Brain microvascular endothelial cell (primary cell): Measurements from ENCODE around the gene IGF2BP3.

Experiments used
- DNase-seq: peaks from one replicate; pipeline ENCODE4 v3.0.0-alpha.2; 2020
- H3K27ac ChIP-seq: fragments of 250-450 bp; sonication (Bioruptor Pico); 2 replicates; pipeline ENCODE4 v1.5.1; 2020; ENCODE audit warnings: mild to moderate bottlenecking, moderate library complexity
- H3K27me3 ChIP-seq: fragments of 250-450 bp; sonication (Bioruptor Pico); replicated peaks from 2 replicates; pipeline ENCODE4 v1.5.1; 2020; ENCODE audit warnings: mild to moderate bottlenecking
- H3K36me3 ChIP-seq: fragments of 250-450 bp; sonication (Bioruptor Pico); replicated peaks from 2 replicates; pipeline ENCODE4 v1.5.1; 2020; ENCODE audit warnings: mild to moderate bottlenecking
- H3K4me3 ChIP-seq: 2 replicates; pipeline ENCODE4 v1.5.1; 2011; ENCODE audit warnings: low read depth, mild to moderate bottlenecking, control low read depth, low read length, moderate library complexity
- CTCF ChIP-seq: IDR thresholded peaks from 2 replicates; pipeline ENCODE4 v1.5.1; 2011; ENCODE audit warnings: low read depth, mild to moderate bottlenecking, moderate library complexity, low read length, control low read depth, inconsistent platforms; ENCODE audit errors: missing control alignments
- in situ Hi-C: cut with HindIII; loops from 2 replicates; pipeline ENCODE4 v1.10.0; 2017; ENCODE audit warnings: low sequenced_read_pairs, low pct_ligation_motif_present

IGF2BP3 gene

GRCh38 chr7:23292623-23293022 is 177.7 kb downstream of the IGF2BP3 start:
- no peak for TF ChIP-seq CTCF

GRCh38 chr7:23291957-23292560 is 178.2 kb downstream of the IGF2BP3 start:
- in situ Hi-C loops: no loop called here
- TF ChIP-seq CTCF: no peak
- no peak overlapping the region for H3K27ac ChIP-seq
- no peak overlapping the region for H3K4me3 ChIP-seq
- DNase-seq: no peak
- H3K36me3 ChIP-seq: no peaks in the 10 kb centered on the region
- no peaks in the 10 kb centered on the region for H3K27me3 ChIP-seq

More at GRCh38 chr7:23292623-23293022, 177.7 kb downstream of the IGF2BP3 start:
- in situ Hi-C loops: no loop called here
- Histone ChIP-seq H3K4me3 (no peak overlapping the region), H3K27ac (no peak overlapping the region), H3K36me3 (no peaks in the 10 kb centered on the region), H3K27me3 (no peaks in the 10 kb centered on the region)
- DNase-seq: no peak

GRCh38 chr7:23290993-23291392 is 179.3 kb downstream of the IGF2BP3 start:
- TF ChIP-seq CTCF: no peak
- H3K36me3 ChIP-seq: no peaks in the 10 kb centered on the region
- H3K27ac ChIP-seq: no peak overlapping the region
- in situ Hi-C loops: no loop called here
- DNase-seq: no peak
- no peaks in the 10 kb centered on the region for H3K27me3 ChIP-seq
- no peak overlapping the region for H3K4me3 ChIP-seq

- Histone ChIP-seq H3K27me3 (no peaks in the 10 kb centered on the region), H3K36me3 (no peaks in the 10 kb centered on the region), H3K27ac (no peak overlapping the region), H3K4me3 (no peak overlapping the region)
- no peak for TF ChIP-seq CTCF
- DNase-seq: no peak
- in situ Hi-C loops: no loop called here
Measured at GRCh38 chr7:23287612-23288011, 182.7 kb downstream of the IGF2BP3 start.

- H3K4me3 ChIP-seq: no peak overlapping the region
- in situ Hi-C loops: no loop called here
- no peak for TF ChIP-seq CTCF
- no peak overlapping the region for H3K27ac ChIP-seq
- DNase-seq: no peak
- H3K27me3 ChIP-seq: no peaks in the 10 kb centered on the region
- H3K36me3 ChIP-seq: no peaks in the 10 kb centered on the region
Measured at GRCh38 chr7:23285657-23286646, 184.3 kb downstream of the IGF2BP3 start.
